Umbilical cord (tissue), 2 donors: ENCODE results near the gene BEGAIN. TPM values are rescaled to one million over a fixed set of nuclear protein-coding genes. Genes with fewer than 3 reads are reported as not detected.

Experiments
- DNase-seq: peaks from one replicate; pipeline ENCODE4 v3.0.0-alpha.2; 2015; ENCODE audit warnings: low spot score
- total RNA-seq: library from RNA; depleted of rRNA; stranded (reverse); fragments of >200 nt; gene quantifications from one replicate; pipeline ENCODE4 v1.2.3, GENCODE V29; 2014; ENCODE audit warnings: low replicate concordance; ENCODE audit not compliant: insufficient read depth

The BEGAIN gene
- total RNA-seq, 1 donor from 2014 or later = 15.6 TPM

DNA sequence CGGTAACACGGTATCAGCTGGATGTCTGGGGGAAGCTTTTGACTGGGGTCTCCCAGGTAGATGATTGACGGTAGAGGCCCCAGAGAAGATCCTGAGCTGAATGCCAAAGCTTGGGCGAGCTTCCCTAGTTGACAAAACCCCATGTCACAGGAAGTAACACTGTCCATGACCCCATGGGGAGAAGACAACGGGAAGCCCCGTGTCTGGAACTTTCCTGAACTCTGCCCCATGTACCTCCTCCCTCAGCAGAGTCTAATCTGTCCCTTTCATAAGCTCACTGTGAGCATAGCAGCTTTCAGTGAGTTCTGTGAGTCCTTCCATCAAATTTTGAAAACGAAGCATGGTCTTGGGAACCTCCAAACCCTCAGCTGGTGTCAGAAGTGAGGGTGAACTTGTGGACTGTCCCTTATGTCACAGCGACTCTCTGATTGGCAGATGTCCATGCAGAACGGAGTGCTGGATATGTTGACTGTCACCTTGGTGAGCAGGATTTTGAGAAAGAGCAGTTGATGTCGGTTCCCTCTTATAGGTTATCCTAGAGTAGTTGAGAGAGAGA is 29.7 kb upstream of the BEGAIN start:
- no peak for DNase-seq

DNA sequence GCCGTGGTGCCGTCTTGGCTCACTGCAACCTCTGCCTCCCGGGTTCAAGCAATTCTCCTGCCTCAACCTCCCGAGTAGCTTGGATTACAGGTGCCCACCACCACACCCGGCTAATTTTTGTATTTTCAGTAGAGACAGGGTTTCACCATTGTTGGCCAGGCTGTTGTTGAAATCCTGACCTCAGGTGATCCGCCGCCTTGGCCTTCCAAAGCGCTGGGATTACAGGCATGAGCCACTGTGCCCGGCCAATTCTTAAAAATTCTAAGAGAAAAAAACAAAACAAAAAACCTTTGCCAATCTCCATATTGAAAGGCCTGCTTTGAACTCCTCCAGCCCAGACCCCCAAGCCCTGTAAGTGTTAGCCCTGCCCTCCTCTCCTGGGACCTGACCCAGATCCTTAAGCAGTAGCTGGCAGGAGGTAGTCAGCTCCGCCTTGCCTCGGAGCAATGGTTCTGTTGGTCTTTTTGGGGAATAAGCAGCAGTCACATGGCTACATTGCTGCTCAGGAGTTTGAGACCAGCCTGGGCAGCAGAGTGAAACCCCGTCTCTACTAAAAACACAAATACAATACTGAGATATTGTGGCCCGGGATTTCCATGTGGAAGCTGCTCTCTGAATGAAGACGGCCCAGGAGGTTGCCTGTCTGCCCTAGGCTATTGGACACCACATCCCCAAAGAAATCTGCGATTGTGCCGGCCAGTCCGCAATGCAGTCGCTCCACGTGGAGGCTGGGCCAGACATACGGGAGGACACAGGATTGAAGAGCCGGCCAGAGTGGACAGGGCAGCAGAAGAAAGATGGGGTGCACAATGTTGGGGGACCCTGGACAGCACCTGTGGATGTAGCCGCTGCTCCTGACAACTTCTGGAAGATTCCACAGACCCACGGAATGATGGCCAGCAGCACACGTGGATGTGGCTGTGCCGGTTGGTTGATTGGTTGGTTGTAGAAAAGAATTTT is 28.8 kb upstream of the BEGAIN start:
- DNase-seq = no peak

DNA sequence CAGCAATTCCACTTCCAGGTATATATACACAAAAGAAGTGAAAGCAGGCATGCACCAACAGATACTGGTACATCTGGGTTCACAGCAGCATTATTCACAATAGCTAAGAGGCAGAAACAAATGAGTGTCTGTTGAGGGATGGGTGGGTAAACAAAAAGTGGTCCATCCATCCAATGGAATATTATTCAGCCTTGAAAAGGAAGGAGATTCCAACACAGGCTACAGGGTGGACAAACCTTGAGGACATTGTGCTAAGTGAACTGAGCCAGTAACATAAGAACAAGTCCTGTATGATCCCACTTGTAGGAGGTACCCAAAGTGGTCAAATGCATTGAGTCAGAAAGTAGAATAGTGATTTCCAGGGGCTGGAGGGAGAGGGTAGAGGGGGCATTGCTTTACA is 27.6 kb upstream of the BEGAIN start:
- no peak for DNase-seq

DNA sequence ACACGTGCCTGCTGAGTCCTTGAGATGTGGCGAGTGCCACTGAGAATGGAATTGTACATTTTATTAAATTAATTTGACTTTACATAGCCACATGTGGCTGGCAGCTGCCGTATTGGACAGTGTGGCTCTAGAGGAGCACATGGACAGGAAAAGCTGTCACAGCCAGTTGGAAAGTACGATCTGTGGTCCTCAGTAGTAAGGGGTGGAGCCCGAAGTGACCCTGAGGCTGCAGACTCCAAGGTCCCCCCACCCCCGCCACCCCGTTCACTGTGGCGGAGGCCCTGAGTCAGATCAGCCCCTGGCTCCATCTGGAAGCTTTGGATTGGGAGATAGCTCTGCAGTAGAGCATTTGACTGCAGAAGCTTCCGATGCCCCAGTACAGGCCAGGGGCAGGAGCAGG is 25.8 kb upstream of the BEGAIN start:
- DNase-seq = no peak

DNA sequence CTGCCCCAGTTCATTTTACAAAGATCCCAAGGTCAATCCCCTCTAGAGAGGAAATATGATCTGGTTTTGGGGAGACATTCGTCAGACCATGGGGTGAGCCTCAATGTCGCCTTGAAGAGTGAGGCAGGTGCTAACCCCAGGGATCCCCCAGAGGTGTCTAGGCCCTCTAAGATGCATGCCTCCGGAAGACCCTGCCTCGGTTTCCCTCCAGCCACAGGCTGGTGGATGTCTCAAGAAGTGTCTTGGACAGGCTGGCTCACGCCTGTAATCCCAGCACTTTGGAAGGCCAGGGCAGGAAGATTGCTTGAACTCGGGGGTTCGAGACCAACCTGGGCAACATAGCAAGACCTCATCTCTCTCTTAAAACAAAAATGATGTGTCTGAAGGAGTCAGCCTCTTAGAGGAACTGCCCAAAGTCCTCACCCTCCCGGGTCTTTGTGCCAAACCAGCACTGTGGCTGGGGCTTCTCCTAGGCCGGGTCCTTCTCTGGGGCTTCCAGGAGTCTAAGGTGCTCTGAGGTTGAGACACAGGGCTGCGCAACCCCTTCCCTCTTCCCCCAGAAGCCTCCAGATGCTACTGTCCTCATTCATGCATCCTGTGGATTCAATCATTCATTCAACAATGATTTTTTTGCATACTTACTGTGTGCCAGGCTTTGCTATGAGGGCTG is 24.7 kb upstream of the BEGAIN start:
- DNase-seq = no peak

DNA sequence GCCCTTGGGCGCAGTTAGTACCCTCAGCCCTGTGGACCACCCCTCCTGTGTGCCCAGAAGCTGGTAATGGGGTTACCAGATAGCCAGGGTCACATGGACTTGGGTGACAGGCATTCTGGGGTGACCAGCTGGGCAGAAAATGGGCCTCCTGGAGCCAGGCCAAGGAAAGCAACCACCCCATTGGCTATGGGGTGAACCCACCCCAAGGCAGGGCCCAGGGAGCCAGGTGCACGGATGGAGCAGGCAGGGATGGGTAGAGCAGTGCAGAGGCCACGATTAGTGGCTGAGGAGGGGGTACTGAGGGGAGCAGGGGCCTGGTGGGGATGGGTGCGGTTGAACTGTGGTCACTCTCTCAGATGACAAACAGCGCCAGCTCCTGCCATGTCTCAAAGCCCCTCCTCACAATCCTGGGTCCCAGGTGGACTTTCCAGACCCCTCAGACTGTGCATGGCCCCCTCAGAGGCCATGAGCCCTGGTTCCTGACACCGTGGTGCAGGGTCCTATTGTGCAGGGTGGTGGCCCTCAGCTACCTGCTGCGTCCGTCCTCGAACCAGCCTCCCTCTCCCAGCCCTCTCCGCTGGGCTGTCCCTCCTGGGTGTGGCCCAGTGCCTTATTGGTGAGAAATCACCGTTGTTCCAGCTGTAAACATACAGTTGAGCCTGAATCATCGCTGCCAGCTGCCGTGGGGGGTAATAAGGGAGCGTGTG is 23.4 kb upstream of the BEGAIN start:
- DNase-seq = no peak

DNA sequence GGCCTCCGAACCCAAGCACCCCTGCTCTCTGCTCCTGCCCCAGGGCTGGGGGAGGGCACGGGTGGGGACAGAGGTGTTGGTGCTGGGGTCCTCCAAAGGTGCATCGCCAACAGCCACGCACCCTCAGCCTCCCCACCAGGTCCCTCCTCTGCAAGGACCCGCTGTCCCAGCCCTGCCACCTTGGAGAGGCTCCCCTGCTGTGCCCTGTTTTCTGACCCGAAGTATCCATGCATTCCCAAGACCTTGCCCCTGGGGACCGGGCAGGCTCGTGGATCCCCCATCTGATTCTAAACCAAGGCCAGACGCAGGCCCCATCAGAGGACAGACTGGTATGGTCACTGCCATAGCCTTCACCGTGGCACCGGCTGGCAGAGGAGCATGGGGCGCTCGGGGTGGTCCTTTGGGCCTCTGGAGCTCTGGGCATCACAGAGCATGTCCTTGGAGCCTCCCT is 22.7 kb upstream of the BEGAIN start:
- no peak for DNase-seq

DNA sequence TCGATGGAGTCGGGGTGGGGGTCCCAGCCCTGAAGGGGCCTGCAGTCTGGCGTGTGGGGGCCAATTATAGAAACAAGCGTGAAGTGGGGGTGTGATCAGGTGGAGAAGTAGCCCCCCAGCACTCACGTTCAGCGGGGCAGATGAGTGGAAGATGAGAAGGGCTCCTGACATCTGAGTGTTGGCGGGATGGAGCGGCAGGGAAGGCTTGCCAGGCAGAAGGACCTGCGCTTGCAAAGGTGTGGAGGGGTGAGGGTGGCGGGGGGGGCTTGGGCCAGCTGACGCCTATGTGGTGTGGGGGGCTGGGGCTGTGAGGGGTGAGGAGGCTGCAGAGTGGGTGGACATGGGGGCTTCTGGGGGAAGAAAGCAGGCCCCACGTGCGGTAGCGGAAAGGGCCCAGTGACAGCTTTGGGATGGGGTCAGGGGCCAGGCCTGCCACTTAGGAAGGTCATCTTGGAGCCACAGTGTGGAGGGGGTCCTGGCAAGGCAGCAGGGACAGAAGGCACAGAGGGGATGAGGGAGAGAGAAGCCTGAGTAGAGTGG is 22.2 kb upstream of the BEGAIN start:
- DNase-seq = no peak

DNA sequence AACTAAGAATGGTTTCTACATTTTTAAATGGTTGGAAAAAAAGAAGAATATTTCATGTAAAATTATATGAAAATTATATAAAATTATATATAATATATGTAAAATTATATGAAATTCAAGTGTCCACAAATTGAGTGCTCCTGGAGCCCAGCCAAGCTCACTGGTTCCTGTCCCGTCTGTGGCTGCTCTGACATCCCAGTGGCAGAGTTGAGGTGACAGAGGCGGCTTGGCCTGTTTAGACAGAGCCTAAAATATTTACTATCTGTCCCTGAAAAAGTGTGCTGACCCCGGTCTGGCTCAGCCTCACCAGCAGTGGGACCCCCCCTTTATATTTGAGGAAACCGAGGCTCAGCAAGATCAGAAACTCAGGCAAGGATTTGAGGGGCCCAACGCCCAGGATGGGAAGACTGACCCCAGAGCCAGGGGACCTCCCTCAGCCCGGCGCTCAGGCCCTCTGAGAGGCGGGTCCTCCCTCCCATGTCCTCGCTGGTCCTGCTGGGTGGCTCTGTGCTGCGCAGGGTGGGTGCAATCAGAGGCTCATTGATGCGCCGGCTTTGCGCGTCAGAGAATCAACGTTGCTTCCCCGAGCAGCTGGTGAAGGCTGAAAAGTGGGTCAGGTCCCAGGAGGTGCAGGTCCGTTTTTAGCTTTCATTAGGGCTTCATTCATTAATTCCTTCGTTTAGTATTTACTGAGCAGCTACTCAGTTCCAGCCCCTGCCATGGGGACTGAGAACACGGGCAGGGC is 21.5 kb upstream of the BEGAIN start:
- DNase-seq = no peak

DNA sequence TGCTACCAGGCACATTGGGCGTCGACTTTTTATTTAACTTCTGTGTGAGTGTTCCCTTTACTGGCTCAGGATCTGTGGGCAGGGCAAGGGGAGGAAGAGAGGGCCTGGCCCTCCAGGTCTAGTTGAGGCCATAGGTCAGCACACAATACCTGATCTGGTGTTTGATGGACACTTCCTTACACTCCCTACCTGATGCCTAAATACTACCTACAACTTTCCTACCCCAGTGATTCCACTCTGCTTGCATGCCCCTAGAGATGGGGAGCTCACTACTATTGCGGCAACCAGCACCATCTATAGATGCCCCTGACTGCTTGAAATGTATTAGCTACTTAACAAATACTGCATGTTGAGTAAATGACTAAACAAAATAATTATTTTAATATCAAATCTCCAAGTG is 20.8 kb upstream of the BEGAIN start:
- no peak for DNase-seq

DNA sequence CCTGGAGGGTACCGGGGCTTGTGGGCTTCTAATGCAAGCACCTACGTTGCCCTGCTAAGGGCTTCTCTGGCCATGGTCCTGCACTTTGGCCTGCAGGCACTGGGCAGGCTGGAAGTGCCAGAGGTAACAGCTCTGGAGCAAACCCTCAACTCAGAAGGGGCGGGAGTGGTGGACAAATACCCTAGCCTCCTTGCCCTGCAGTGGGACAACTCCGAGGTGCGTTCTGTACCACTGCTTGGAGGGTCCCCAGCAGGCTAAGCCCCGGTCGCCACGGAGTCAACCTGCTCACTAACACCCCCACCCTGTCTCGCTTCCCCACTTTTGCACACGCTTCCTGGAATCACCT is 20.4 kb upstream of the BEGAIN start:
- no peak for DNase-seq

DNA sequence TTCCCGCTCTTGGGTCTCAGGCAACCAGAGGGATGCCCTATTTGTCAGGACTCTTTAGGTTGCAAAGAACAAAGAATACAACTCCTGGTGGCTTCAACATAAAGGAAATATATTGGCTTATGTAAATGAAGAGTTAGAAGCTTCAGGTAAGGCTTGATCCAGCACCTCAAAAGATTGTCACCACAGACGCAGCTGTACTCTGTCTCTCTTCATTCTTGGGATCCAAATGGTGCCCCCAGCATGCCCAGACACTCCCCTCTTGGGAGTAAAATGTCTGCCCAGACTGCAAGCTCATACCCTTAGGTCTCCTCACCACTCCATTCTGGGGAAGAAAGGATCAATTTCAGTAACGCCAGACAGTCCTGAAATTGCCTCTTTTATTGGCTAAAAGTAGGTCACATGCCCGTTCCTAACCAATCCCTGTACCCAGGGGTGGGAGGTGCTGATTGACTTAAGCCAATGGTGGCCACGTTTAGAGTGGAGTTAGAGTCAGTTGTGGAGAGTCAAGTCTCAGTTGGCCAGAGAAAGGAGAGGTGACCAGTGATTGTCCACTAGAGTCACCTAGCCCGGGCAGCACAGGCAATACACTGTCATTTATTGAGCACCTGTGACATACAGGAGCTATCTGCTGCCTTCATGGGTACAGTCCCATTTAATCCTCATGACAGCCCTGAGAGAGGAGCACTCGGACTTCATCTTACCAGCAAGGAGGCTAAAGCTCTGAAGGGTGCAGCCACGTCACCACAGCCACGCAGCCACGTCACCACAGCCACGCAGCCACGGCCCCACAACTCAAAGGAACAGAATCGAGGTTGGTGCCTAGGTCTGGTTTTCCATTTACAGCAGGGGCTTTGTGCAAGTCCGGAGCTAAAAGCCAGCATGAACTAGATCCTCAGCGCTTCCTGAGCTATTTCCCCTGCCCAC is 19.7 kb upstream of the BEGAIN start:
- DNase-seq = no peak

DNA sequence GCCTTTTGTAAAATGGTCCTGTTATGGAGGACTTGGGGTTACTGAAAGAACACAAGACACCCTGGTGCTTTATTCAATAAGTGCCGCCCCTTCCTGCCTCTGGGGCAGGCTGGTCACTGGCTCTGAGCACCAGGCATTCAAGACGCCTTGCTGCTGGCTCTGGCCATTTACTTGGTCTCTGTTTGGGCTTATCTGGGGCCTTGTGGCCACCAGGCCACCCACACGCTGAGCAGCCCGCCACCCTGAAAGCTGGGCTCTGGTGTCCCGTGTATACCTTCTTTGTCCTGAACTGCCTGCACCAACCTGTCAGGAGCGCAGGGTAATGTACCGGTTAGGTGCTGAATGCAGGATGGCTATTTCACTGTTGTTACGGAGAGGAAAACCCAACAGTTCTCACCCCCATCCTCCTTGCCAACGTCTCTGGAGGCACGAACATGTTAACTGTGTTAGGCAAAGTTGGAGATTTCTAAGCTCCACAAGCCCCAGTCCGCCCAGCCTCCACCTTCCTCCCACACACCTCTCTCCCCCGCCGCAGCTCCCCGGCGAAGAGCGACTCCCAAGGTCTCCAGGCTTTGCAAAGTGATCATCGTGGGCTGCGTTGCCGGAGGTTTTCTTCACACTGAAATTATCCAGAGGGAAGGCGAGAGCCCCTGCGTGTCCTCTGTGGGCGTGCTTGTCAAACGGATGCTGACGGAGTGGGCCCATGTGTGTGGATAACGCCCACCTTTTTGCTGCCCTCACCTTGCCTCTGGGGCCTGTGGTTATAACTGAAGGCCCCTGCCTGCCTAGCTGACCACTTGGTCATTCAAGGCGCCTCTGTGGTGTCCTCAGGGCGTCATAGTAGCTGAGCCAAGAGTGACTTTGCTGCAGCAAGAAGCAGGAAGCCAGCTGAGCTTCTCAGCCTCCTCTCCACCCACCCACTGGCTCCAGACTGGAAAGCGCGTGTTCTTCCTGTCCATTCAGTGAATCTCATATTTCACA is 18.8 kb upstream of the BEGAIN start:
- DNase-seq = no peak

DNA sequence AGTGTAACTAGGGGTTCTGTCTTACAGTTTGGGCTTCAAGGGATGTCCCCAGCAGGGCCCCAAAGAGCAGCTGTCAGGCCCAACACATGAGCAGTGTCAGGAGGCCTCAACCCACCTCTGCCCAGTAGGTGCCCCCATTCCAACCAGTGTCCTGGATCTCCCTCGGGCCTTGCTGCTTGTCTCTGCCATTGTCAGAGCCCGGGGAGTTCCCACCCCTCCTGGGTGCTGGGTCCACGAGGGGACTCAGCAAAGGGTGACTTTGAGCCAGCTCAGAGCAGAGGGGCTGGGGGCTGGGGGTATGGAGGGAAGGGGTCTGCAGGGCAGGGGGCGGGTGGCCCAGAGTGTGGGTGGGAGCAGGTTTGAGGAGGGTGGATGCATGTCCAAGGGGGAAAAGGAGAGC is 18.0 kb upstream of the BEGAIN start:
- no peak for DNase-seq

DNA sequence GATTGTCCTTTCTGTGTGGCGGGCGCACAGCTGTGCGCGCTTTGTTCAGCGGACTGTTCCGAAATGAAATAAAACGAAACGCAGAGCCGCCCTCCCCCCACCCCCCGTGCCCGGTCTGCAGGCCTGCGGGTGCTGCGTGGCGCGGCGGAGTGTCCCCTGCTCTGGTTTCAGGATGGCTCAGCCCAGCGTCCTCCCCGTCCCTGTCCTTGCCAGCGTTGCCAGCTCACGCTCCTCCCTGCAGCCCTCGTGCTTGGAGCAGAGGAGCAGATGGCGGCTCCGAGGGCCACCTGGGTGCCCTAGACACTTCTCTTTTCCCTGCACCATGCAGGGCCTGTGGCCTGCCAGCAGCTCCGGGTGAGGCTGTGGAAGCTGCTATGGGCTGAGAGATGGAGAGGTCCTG is 17.5 kb upstream of the BEGAIN start:
- no peak for DNase-seq

DNA sequence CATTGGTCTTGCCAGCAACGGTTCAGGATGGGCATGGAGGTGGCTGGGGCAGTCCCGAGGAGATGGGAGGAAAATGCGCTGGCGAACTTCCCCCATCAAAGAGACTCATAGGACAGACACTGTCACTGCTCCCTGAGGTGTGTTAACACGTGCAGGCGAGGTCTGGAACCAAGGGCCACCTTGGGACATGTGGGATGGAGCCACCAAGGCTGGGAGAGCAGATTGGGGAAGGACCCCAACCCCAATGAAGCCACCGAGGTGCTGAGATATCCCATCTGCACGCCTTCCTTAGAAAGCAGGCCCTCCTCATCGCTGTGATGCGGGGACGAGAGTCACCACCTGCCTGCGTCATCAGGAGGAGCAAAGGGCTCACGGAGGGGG is 16.9 kb upstream of the BEGAIN start:
- DNase-seq = no peak

DNA sequence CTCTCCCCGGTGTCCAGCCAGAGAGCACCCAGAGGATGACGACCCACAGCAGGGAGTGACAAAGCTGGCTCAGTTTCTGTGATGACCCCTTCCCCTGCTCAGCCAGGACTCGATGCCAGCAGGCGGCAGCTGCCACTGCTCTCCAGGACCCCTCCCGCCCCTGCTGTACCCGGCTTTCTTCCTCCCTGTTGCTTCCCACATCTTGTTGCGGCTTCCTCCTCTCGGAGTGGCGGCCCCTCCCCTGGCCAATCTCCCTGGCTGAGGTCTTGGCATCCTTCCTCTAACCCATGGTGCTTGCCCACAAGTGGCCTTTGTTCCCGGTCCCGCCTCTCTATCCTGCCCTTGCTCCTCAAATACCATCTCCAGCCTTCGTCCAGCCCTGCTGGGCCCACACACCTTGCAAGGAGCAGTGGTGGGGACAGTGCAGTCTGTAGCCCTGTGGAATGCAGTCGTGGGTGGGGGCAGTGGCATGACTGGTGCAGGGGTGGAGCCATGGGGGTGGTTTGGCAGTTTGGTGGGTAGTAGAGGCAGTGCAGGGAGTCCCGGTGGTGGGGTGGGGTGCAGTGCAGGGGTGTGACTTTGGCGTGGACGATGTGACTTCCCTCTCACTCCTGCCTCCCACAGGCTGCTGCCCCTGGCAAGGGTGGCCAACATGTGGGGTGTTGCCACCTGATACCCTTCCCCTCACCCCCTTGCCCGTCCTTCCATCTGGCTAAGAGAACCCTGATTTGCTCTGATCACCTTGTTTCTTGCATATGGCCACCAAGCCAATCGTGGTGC is 16.3 kb upstream of the BEGAIN start:
- DNase-seq = no peak

DNA sequence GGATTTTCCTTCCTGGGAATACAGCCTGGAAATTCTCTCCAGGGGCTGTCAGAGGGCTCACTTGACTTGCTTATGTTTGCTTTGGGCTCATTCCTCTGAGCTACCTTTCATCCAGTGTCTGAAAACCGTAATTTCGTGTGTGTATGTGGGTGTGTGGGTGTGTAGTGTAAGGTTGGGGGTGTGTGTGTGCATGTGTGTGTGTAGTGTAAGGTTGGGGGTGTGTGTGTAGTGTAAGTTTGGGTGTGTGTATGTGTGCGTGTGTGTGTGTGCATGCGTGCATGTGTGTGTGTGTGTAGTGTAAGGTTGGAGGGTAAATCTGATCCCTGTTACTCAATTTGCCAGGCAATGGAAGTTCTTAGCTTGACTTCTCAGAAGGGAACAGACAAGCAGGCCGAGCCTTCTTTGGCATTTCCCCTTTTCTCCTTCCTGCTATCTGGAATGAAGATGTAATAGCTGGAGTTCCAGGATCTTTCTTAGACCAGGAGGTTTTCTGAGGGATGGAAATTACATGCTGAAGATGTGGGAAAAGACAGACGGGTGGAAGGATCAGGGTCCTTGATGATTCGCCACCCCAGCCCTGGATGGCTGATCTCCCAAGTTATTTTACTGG is 15.5 kb upstream of the BEGAIN start:
- DNase-seq = no peak
